ENCODE results near the gene PTF1A.

DNA sequence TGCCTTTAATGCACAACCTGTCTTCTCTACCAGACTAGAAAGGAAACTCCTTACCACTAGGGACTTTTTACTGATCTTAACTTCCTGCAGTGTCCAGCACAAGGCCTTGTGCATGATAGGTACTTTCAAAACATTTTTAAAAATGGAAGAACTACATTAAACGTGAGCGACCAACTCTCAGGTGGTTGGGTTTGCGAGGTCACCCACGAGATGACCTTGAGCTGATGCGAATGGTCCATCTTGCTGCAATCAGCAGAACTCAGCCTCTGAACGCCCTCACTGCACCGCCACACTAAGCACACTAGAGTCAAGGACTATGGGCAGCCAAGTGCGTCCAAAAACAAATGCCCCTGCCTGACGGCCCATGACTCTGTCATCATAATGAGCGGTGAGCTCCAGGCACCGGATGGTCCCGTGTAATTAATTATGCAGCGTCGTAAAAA, 34.9 kb upstream of the PTF1A start:
- TF ChIP-seq, protein P1, sequence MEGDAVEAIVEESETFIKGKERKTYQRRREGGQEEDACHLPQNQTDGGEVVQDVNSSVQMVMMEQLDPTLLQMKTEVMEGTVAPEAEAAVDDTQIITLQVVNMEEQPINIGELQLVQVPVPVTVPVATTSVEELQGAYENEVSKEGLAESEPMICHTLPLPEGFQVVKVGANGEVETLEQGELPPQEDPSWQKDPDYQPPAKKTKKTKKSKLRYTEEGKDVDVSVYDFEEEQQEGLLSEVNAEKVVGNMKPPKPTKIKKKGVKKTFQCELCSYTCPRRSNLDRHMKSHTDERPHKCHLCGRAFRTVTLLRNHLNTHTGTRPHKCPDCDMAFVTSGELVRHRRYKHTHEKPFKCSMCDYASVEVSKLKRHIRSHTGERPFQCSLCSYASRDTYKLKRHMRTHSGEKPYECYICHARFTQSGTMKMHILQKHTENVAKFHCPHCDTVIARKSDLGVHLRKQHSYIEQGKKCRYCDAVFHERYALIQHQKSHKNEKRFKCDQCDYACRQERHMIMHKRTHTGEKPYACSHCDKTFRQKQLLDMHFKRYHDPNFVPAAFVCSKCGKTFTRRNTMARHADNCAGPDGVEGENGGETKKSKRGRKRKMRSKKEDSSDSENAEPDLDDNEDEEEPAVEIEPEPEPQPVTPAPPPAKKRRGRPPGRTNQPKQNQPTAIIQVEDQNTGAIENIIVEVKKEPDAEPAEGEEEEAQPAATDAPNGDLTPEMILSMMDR (IDR thresholded peaks at IDR 0.05), result no peak
- TF ChIP-seq POLR2A (IDR thresholded peaks at IDR 0.05), result no peak

All from testis (tissue), 2 donors.